ENCODE data around the gene SLC22A31.

Gene SLC22A31

GRCh38 chr16:89164847-89165680, 35.3 kb downstream of the SLC22A31 start:
- Histone ChIP-seq H3F3A (ENCODE audit: insufficient read depth, low read length) (no peaks in the 10 kb centered on the region; the same call in 1 of the 2 replicates), H3K36me3 (ENCODE audit: insufficient read depth, low read length) (no peaks in the 10 kb centered on the region), H3K27ac (ENCODE audit: low read depth, low read length, poor library complexity, severe bottlenecking) (no peak overlapping the region), H3K9me3 (ENCODE audit: low read length) (no peaks in the 10 kb centered on the region), H3K4me2 (ENCODE audit: low read length) (no peak overlapping the region), H3K79me2 (ENCODE audit: insufficient read depth, low read length) (no peaks in the 10 kb centered on the region), H2AFZ (ENCODE audit: low read length) (no peak overlapping the region), H3K9me2 (ENCODE audit: low read depth, low read length) (no peaks in the 10 kb centered on the region), H3K27me3 (ENCODE audit: insufficient read depth, low read length) (peaks cover 17% of the 10 kb centered on the region), H4K20me1 (ENCODE audit: insufficient read depth, low read length) (no peaks in the 10 kb centered on the region), H3K9ac (ENCODE audit: low read length) (no peak overlapping the region), H3K4me3 (ENCODE audit: low read depth, low read length, poor library complexity, severe bottlenecking) (no peak overlapping the region), H3K4me1 (ENCODE audit: insufficient read depth, low read length, severe bottlenecking) (peaks cover 11% of the 10 kb centered on the region)
- TF ChIP-seq CTCF (IDR thresholded peaks at IDR 0.05; ENCODE audit: low read length) = no peak

GRCh38 chr16:89164436-89164835, 35.9 kb downstream of the SLC22A31 start:
- Histone ChIP-seq H3F3A (ENCODE audit: insufficient read depth, low read length) (no peaks in the 10 kb centered on the region; the same call in 1 of the 2 replicates), H3K9ac (ENCODE audit: low read length) (no peak overlapping the region), H3K27me3 (ENCODE audit: insufficient read depth, low read length) (peaks cover 11% of the 10 kb centered on the region; the same call in 1 of the 2 replicates), H3K79me2 (ENCODE audit: insufficient read depth, low read length) (no peaks in the 10 kb centered on the region), H3K4me2 (ENCODE audit: low read length) (no peak overlapping the region), H3K4me1 (ENCODE audit: insufficient read depth, low read length, severe bottlenecking) (peaks cover 11% of the 10 kb centered on the region), H3K27ac (ENCODE audit: low read depth, low read length, poor library complexity, severe bottlenecking) (no peak overlapping the region), H2AFZ (ENCODE audit: low read length) (no peak overlapping the region), H3K9me2 (ENCODE audit: low read depth, low read length) (no peaks in the 10 kb centered on the region), H4K20me1 (ENCODE audit: insufficient read depth, low read length) (no peaks in the 10 kb centered on the region), H3K4me3 (ENCODE audit: low read depth, low read length, poor library complexity, severe bottlenecking) (no peak overlapping the region), H3K9me3 (ENCODE audit: low read length) (no peaks in the 10 kb centered on the region), H3K36me3 (ENCODE audit: insufficient read depth, low read length) (no peaks in the 10 kb centered on the region)
- TF ChIP-seq CTCF (IDR thresholded peaks at IDR 0.05; ENCODE audit: low read length) (no peak), EZH2 (IDR thresholded peaks at IDR 0.05; ENCODE audit: borderline replicate concordance, low read length) (no peak)

- Histone ChIP-seq H3K36me3 (ENCODE audit: insufficient read depth, low read length) (no peaks in the 10 kb centered on the region), H3K9ac (ENCODE audit: low read length) (no peak overlapping the region), H2AFZ (ENCODE audit: low read length) (no peak overlapping the region), H3F3A (ENCODE audit: insufficient read depth, low read length) (no peaks in the 10 kb centered on the region; the same call in 1 of the 2 replicates), H3K9me2 (ENCODE audit: low read depth, low read length) (no peaks in the 10 kb centered on the region), H3K27ac (ENCODE audit: low read depth, low read length, poor library complexity, severe bottlenecking) (no peak overlapping the region), H3K4me3 (ENCODE audit: low read depth, low read length, poor library complexity, severe bottlenecking) (no peak overlapping the region), H3K27me3 (ENCODE audit: insufficient read depth, low read length) (0 out of 2 replicates have a peak, but pooled peaks cover 8% of the 10 kb centered on the region), H3K4me1 (ENCODE audit: insufficient read depth, low read length, severe bottlenecking) (peaks cover 11% of the 10 kb centered on the region), H3K9me3 (ENCODE audit: low read length) (no peaks in the 10 kb centered on the region), H4K20me1 (ENCODE audit: insufficient read depth, low read length) (no peaks in the 10 kb centered on the region), H3K4me2 (ENCODE audit: low read length) (no peak overlapping the region), H3K79me2 (ENCODE audit: insufficient read depth, low read length) (no peaks in the 10 kb centered on the region)
- TF ChIP-seq CTCF (IDR thresholded peaks at IDR 0.05; ENCODE audit: low read length) = no peak
- no peak for TF ChIP-seq EZH2 (IDR thresholded peaks at IDR 0.05; ENCODE audit: borderline replicate concordance, low read length)
These were observed 37.0 kb downstream of the SLC22A31 start for GRCh38 chr16:89163297-89163696.

All from OCI-LY1 (cell line).